Neuronal stem cell (in vitro differentiated cells): ENCODE measurements around the gene MGRN1.
A peak's percentile ranks its signal among the peaks of the same experiment; 100 is the strongest.

Source experiments
- DNase-seq: peaks from one replicate; pipeline ENCODE4 v3.0.0-alpha.2; 2013; ENCODE audit warnings: low spot score
- H2AFZ ChIP-seq: one replicate; pipeline ENCODE4 v1.6.1; 2013; ENCODE audit warnings: mild to moderate bottlenecking, low read length, inconsistent platforms
- H2AK5ac ChIP-seq: 2 replicates; pipeline ENCODE4 v1.6.1; 2013; ENCODE audit warnings: low read depth, mild to moderate bottlenecking, inconsistent platforms, low read length, moderate library complexity, mixed read lengths
- H2BK120ac ChIP-seq: 2 replicates; pipeline ENCODE4 v1.6.1; 2013; ENCODE audit warnings: low read depth, mild to moderate bottlenecking, inconsistent platforms, low read length, moderate library complexity, mixed read lengths
- H2BK12ac ChIP-seq: one replicate; pipeline ENCODE4 v1.6.1; 2013; ENCODE audit warnings: low read length, inconsistent platforms
- H2BK15ac ChIP-seq: 2 replicates; pipeline ENCODE4 v1.6.1; 2013; ENCODE audit warnings: mild to moderate bottlenecking, low read length, inconsistent platforms, mixed read lengths
- H2BK5ac ChIP-seq: one replicate; pipeline ENCODE4 v1.6.1; 2013; ENCODE audit warnings: inconsistent platforms, mild to moderate bottlenecking, low read length, moderate library complexity
- H3K14ac ChIP-seq: one replicate; pipeline ENCODE4 v1.6.1; 2013; ENCODE audit warnings: low read length, inconsistent platforms
- H3K18ac ChIP-seq: 2 replicates; pipeline ENCODE4 v1.6.1; 2013; ENCODE audit warnings: low read length, inconsistent platforms
- H3K23ac ChIP-seq: 2 replicates; pipeline ENCODE4 v1.6.1; 2013; ENCODE audit warnings: low read depth, mild to moderate bottlenecking, mixed read lengths, low read length, inconsistent platforms; ENCODE audit not compliant: poor library complexity
- H3K27ac ChIP-seq: replicated peaks from 3 replicates; pipeline ENCODE4 v1.5.1; 2013; ENCODE audit warnings: low read length, inconsistent platforms
- H3K27me3 ChIP-seq, 3 experiments: 2 replicates each; pipeline ENCODE4 v1.6.1; 2013; ENCODE audit warnings: low read length in 3 of 3, mild to moderate bottlenecking in 2 of 3, inconsistent platforms in 1 of 3, low read depth in 1 of 3, mixed read lengths in 1 of 3, moderate library complexity in 1 of 3; ENCODE audit not compliant: control insufficient read depth in 3 of 3, insufficient read depth in 3 of 3
- H3K36me3 ChIP-seq, 2 donors: replicated peaks in 1 of 2; 2 replicates each; pipeline ENCODE4 v1.6.1; 2013; ENCODE audit warnings: low read length in 2 of 2; ENCODE audit not compliant: control insufficient read depth in 2 of 2, insufficient read depth in 2 of 2
- H3K4ac ChIP-seq: 2 replicates; pipeline ENCODE4 v1.6.1; 2013; ENCODE audit warnings: inconsistent platforms, mild to moderate bottlenecking, low read length, moderate library complexity
- H3K4me1 ChIP-seq, 2 donors: 1 replicate in 1 of 2; 2 replicates in 1 of 2; pipeline ENCODE4 v1.6.1; 2013; ENCODE audit warnings: low read length in 2 of 2, low read depth in 1 of 2; ENCODE audit not compliant: control insufficient read depth in 2 of 2, insufficient read depth in 1 of 2
- H3K4me2 ChIP-seq: one replicate; pipeline ENCODE4 v1.6.1; 2013; ENCODE audit warnings: mild to moderate bottlenecking, low read length, inconsistent platforms; ENCODE audit not compliant: insufficient read depth, poor library complexity, severe bottlenecking
- H3K4me3 ChIP-seq, 2 donors: 2 replicates each; pipeline ENCODE4 v1.5.1; 2013; ENCODE audit warnings: low read length in 2 of 2, mild to moderate bottlenecking in 2 of 2, inconsistent platforms in 1 of 2, moderate library complexity in 1 of 2
- H3K79me1 ChIP-seq: one replicate; pipeline ENCODE4 v1.6.1; 2013; ENCODE audit warnings: low read depth, mild to moderate bottlenecking, inconsistent platforms, low read length, moderate library complexity
- H3K9ac ChIP-seq: one replicate; pipeline ENCODE4 v1.6.1; 2013; ENCODE audit warnings: mild to moderate bottlenecking, low read depth, low read length, inconsistent platforms; ENCODE audit not compliant: poor library complexity
- H3K9me3 ChIP-seq, 2 donors: replicated peaks in 1 of 2; 2 replicates each; pipeline versions ENCODE3 to v1.6.1; 2013; ENCODE audit warnings: low read length in 2 of 2, mild to moderate bottlenecking in 2 of 2, inconsistent platforms in 1 of 2, low read depth in 1 of 2, mixed read lengths in 1 of 2, moderate library complexity in 1 of 2; ENCODE audit not compliant: control insufficient read depth in 2 of 2, insufficient read depth in 1 of 2
- H4K8ac ChIP-seq: one replicate; pipeline ENCODE4 v1.6.1; 2013; ENCODE audit warnings: low read depth, mild to moderate bottlenecking, inconsistent platforms, low read length, moderate library complexity
- H4K91ac ChIP-seq: one replicate; pipeline ENCODE4 v1.6.1; 2013; ENCODE audit warnings: low read length, low read depth, mild to moderate bottlenecking, inconsistent platforms; ENCODE audit not compliant: poor library complexity
- WGBS, 2 donors: extraction: QIAGEN DNeasy Blood & Tissue Kit; methylation state at CpG; one replicate each; pipeline ENCODE4 v1.1.7; 2013; ENCODE audit warnings: missing lambda C conversion rate in 2 of 2, mixed read lengths in 1 of 2; ENCODE audit not compliant: insufficient read length in 2 of 2, insufficient replicate concordance in 1 of 2; ENCODE audit errors: extremely low coverage in 2 of 2; 5-methylcytosine and 5-hydroxymethylcytosine counted together

MGRN1 gene

GRCh38 chr16:4687416-4687815 is 62.8 kb downstream of the MGRN1 start:
- Histone ChIP-seq H3K36me3 (peaks cover 12 to 72% of the 10 kb centered on the region in 2 donors), H3K4me3 (no peak overlapping the region), H3K4me1 (no peaks in the 10 kb centered on the region), H3K23ac (no peak overlapping the region), H2AK5ac (no peak overlapping the region), H3K18ac (no peak overlapping the region), H2AFZ (no peak overlapping the region), H3K27ac (no peak overlapping the region), H2BK120ac (no peak overlapping the region), H3K4me2 (no peak overlapping the region), H3K4ac (no peak overlapping the region), H3K14ac (no peak overlapping the region), H4K91ac (no peak overlapping the region), H3K27me3 (no peaks in the 10 kb centered on the region), H2BK5ac (no peak overlapping the region), H2BK12ac (no peak overlapping the region), H3K9me3 (peaks cover 0 to 2% of the 10 kb centered on the region in 2 donors), H2BK15ac (no peak overlapping the region), H4K8ac (no peak overlapping the region), H3K79me1 (no peaks in the 10 kb centered on the region), H3K9ac (no peak overlapping the region)
- no peak for DNase-seq
- no CpG with 5 or more reads among the region's 8 CpGs for WGBS, 2 donors

- Histone ChIP-seq H3K23ac (peak overlapping the region; percentile 85), H2BK12ac (no peak overlapping the region), H3K18ac (no peak overlapping the region), H2BK15ac (no peak overlapping the region), H3K27ac (no peak overlapping the region), H2BK5ac (no peak overlapping the region), H3K4ac (no peak overlapping the region), H3K27me3 (no peaks in the 10 kb centered on the region), H3K79me1 (no peaks in the 10 kb centered on the region), H2BK120ac (no peak overlapping the region), H4K8ac (no peak overlapping the region), H3K9ac (peak overlapping the region; percentile 72), H3K9me3 (peaks cover 0 to 2% of the 10 kb centered on the region in 2 donors), H3K4me3 (no peak overlapping the region), H3K4me2 (no peak overlapping the region), H2AFZ (no peak overlapping the region), H4K91ac (no peak overlapping the region), H3K36me3 (peaks cover 12 to 65% of the 10 kb centered on the region in 2 donors), H3K14ac (peak overlapping the region; percentile 56), H3K4me1 (peaks cover 0 to 6% of the 10 kb centered on the region in 2 donors), H2AK5ac (no peak overlapping the region)
- no CpG with 5 or more reads among the region's 39 CpGs for WGBS, 2 donors
- DNase-seq, result no peak
Observed at GRCh38 chr16:4687946-4688673, 63.5 kb downstream of the MGRN1 start.

GRCh38 chr16:4688674-4689045 is 64.0 kb downstream of the MGRN1 start:
- Histone ChIP-seq H2BK5ac (no peak overlapping the region), H2BK12ac (no peak overlapping the region), H3K23ac (peak overlapping the region; percentile 85), H3K4me1 (peaks cover 0 to 6% of the 10 kb centered on the region in 2 donors), H3K36me3 (peaks cover 12 to 59% of the 10 kb centered on the region in 2 donors), H3K4me3 (no peak overlapping the region), H2BK120ac (no peak overlapping the region), H3K27ac (no peak overlapping the region), H3K27me3 (no peaks in the 10 kb centered on the region), H3K4me2 (no peak overlapping the region), H3K18ac (no peak overlapping the region), H4K8ac (no peak overlapping the region), H3K9ac (no peak overlapping the region), H2BK15ac (no peak overlapping the region), H3K9me3 (peaks cover 0 to 2% of the 10 kb centered on the region in 2 donors), H2AFZ (no peak overlapping the region), H3K14ac (no peak overlapping the region), H4K91ac (no peak overlapping the region), H2AK5ac (no peak overlapping the region), H3K79me1 (peaks cover 1% of the 10 kb centered on the region), H3K4ac (no peak overlapping the region)
- DNase-seq, result no peak
- no CpG with 5 or more reads among the region's 22 CpGs for WGBS, 2 donors

- Histone ChIP-seq H2AK5ac (no peak overlapping the region), H2AFZ (no peak overlapping the region), H2BK15ac (no peak overlapping the region), H3K18ac (no peak overlapping the region), H3K4me3 (no peak overlapping the region), H3K14ac (no peak overlapping the region), H3K9ac (peak overlapping the region; percentile 67), H2BK5ac (peak overlapping the region; percentile 29), H3K4me1 (peaks cover 0 to 6% of the 10 kb centered on the region in 2 donors), H3K4me2 (no peak overlapping the region), H4K8ac (no peak overlapping the region), H3K23ac (no peak overlapping the region), H3K9me3 (peaks cover 0 to 2% of the 10 kb centered on the region in 2 donors), H2BK120ac (no peak overlapping the region), H4K91ac (no peak overlapping the region), H2BK12ac (no peak overlapping the region), H3K27ac (no peak overlapping the region), H3K4ac (no peak overlapping the region), H3K79me1 (peaks cover 5% of the 10 kb centered on the region), H3K27me3 (no peaks in the 10 kb centered on the region), H3K36me3 (peaks cover 11 to 55% of the 10 kb centered on the region in 2 donors)
- no peak for DNase-seq
- no CpG with 5 or more reads among the region's 21 CpGs for WGBS, 2 donors
Observed at GRCh38 chr16:4689091-4689671, 64.6 kb downstream of the MGRN1 start.
